HCT116 (cell line): ENCODE results near the gene TMCC1. TPM values are rescaled to one million over a fixed set of nuclear protein-coding genes. Genes with fewer than 3 reads are reported as not detected.

ENCODE experiments used
- ATAC-seq: fragments of 200-7000 bp; cut with Tn5 transposase; 2 replicates; pipeline ENCODE4 v1.9.1; 2020; ENCODE audit warnings: mild to moderate bottlenecking, moderate library complexity
- BruUV-seq: library from RNA; stranded (reverse); fragments of 400-500 nt; replicated peaks from 2 replicates; lab custom pipeline; 2021; lab: Mats Ljungman, UMichigan
- CTCF ChIA-PET: fragments of 300-600 bp; sonication (Branson Sonifier 250); formaldehyde crosslinking; loops from one replicate; lab custom pipeline; 2021; ENCODE audit warnings: antibody characterized with exemption; lab: Charles Lee
- POLR2A ChIA-PET: fragments of 300-600, 350-600 bp; sonication (Branson Sonifier 250); formaldehyde crosslinking; loops from one replicate; lab custom pipeline; 2021; ENCODE audit warnings: antibody characterized with exemption; lab: Charles Lee
- RAD21 ChIA-PET, 2 experiments: fragments of 300-600 bp; sonication (Branson Sonifier 250); formaldehyde crosslinking; loops; one replicate each; lab custom pipeline; 2023; ENCODE audit warnings: low total read pairs in 2 of 2; ENCODE audit not compliant: uncharacterized antibody in 2 of 2, unreplicated experiment in 2 of 2, low non-redundant PET in 1 of 2; lab: Charles Lee
- DNase-seq: peaks from one replicate; pipeline ENCODE4 v3.0.0-alpha.2; 2010; ENCODE audit warnings: low read depth, low spot score
- H2AFZ ChIP-seq: fragments of 200-600 bp; shearing (Covaris generic), sonication (generic); 2 replicates; pipeline ENCODE4 v1.6.1; 2017; ENCODE audit warnings: low read depth, mixed run types, mixed read lengths, antibody characterized with exemption, low read length; ENCODE audit not compliant: poor library complexity, severe bottlenecking
- H3K27ac ChIP-seq: 2 replicates; pipeline ENCODE4 v1.5.1; 2012; ENCODE audit warnings: low read depth, low read length
- H3K27me3 ChIP-seq: fragments of 200-600 bp; sonication (generic); 2 replicates; pipeline ENCODE4 v1.6.1; 2016; ENCODE audit warnings: mixed run types, low read length, mixed read lengths; ENCODE audit not compliant: insufficient read depth
- H3K36me3 ChIP-seq, 2 experiments: fragments of 200-500 bp in 1 of 2; fragments of 200-600 bp in 1 of 2; sonication (Bioruptor generic) in 1 of 2; sonication (generic) in 1 of 2; 2 replicates each; pipeline versions ENCODE4 v1.5.1 to v1.6.1; 2014 to 2016; ENCODE audit warnings: low read length in 2 of 2, inconsistent platforms in 1 of 2, mixed read lengths in 1 of 2, mixed run types in 1 of 2; ENCODE audit not compliant: insufficient read depth in 2 of 2, control insufficient read depth in 1 of 2
- H3K4me1 ChIP-seq, 2 experiments: fragments of 200-600 bp in 1 of 2; sonication (generic) in 1 of 2; 2 replicates each; pipeline versions ENCODE4 v1.5.1 to v1.6.1; 2012 to 2017; ENCODE audit warnings: low read length in 2 of 2, inconsistent platforms in 1 of 2, mild to moderate bottlenecking in 1 of 2, mixed read lengths in 1 of 2, mixed run types in 1 of 2, moderate library complexity in 1 of 2; ENCODE audit not compliant: insufficient read depth in 2 of 2, control insufficient read depth in 1 of 2
- H3K4me2 ChIP-seq: fragments of 200-600 bp; sonication (generic); 2 replicates; pipeline ENCODE4 v1.6.1; 2017; ENCODE audit warnings: mixed run types, low read length, mixed read lengths
- H3K4me3 ChIP-seq, 2 experiments: fragments of 200-600 bp in 1 of 2; sonication (generic) in 1 of 2; replicated peaks in 1 of 2; 2 replicates each; pipeline ENCODE4 v1.5.1; 2011 to 2016; ENCODE audit warnings: low read length in 2 of 2, control low read depth in 1 of 2, low read depth in 1 of 2, mild to moderate bottlenecking in 1 of 2, mixed read lengths in 1 of 2, mixed run types in 1 of 2
- H3K79me2 ChIP-seq: fragments of 200-600 bp; sonication (generic); 2 replicates; pipeline ENCODE4 v1.6.1; 2017; ENCODE audit warnings: mild to moderate bottlenecking, mixed run types, low read length, moderate library complexity, mixed read lengths; ENCODE audit not compliant: insufficient read depth
- H3K9ac ChIP-seq: fragments of 200-600 bp; sonication (generic); 2 replicates; pipeline ENCODE4 v1.6.1; 2016; ENCODE audit warnings: low read length, mixed read lengths
- H3K9me2 ChIP-seq: fragments of 200-600 bp; sonication (generic), shearing (Covaris generic); 2 replicates; pipeline ENCODE4 v1.6.1; 2017; ENCODE audit warnings: mixed run types, mild to moderate bottlenecking, moderate library complexity; ENCODE audit not compliant: insufficient read depth
- H3K9me3 ChIP-seq, 2 experiments: fragments of 200-500 bp in 1 of 2; fragments of 200-600 bp in 1 of 2; sonication (Bioruptor generic) in 1 of 2; sonication (generic) in 1 of 2; 2 replicates each; pipeline ENCODE4 v1.6.1; 2014 to 2017; ENCODE audit warnings: low read length in 2 of 2, mixed read lengths in 2 of 2, inconsistent platforms in 1 of 2, low read depth in 1 of 2, mild to moderate bottlenecking in 1 of 2, mixed run types in 1 of 2, moderate library complexity in 1 of 2; ENCODE audit not compliant: control insufficient read depth in 1 of 2, insufficient read depth in 1 of 2
- H4K20me1 ChIP-seq: fragments of 200-600 bp; sonication (generic), shearing (Covaris generic); 2 replicates; pipeline ENCODE4 v1.6.1; 2017; ENCODE audit warnings: mixed run types, mild to moderate bottlenecking, moderate library complexity; ENCODE audit not compliant: insufficient read depth
- ATF3 ChIP-seq: IDR thresholded peaks from 2 replicates; pipeline ENCODE4 v1.6.1; 2012
- CEBPB ChIP-seq: IDR thresholded peaks from 2 replicates; pipeline ENCODE4 v1.6.1; 2012; ENCODE audit warnings: low read depth
- CTCF ChIP-seq, 3 experiments: fragments of 200-600 bp in 1 of 3; sonication (generic) in 1 of 3; IDR thresholded peaks in 2 of 3; conservative IDR thresholded peaks in 1 of 3; 2 replicates each; pipeline ENCODE4 v1.5.1; 2012 to 2017; ENCODE audit warnings: low read depth in 2 of 3, low read length in 2 of 3, antibody characterized with exemption in 1 of 3, borderline replicate concordance in 1 of 3, control low read depth in 1 of 3, mild to moderate bottlenecking in 1 of 3, mixed read lengths in 1 of 3, mixed run types in 1 of 3, moderate library complexity in 1 of 3; ENCODE audit not compliant: insufficient read depth in 1 of 3
- EGR1 ChIP-seq: IDR thresholded peaks from 2 replicates; pipeline ENCODE4 v1.6.1; 2012; ENCODE audit warnings: low read depth
- JUND ChIP-seq: IDR thresholded peaks from 2 replicates; pipeline ENCODE4 v1.6.1; 2012
- MAX ChIP-seq: IDR thresholded peaks from 2 replicates; pipeline ENCODE4 v1.6.1; 2012
- POLR2AphosphoS5 ChIP-seq: IDR thresholded peaks from 2 replicates; pipeline ENCODE4 v1.6.1; 2011; ENCODE audit warnings: mild to moderate bottlenecking, low read depth, low read length, moderate library complexity
- RAD21 ChIP-seq: IDR thresholded peaks from 2 replicates; pipeline ENCODE4 v1.6.1; 2012; ENCODE audit warnings: low read depth, mild to moderate bottlenecking
- YY1 ChIP-seq: IDR thresholded peaks from 2 replicates; pipeline ENCODE4 v1.6.1; 2011; ENCODE audit warnings: low read length, low read depth, moderate library complexity, mild to moderate bottlenecking; ENCODE audit not compliant: insufficient replicate concordance; ENCODE audit errors: extremely low read depth
- ZBTB33 ChIP-seq: IDR thresholded peaks from 2 replicates; pipeline ENCODE4 v1.6.1; 2011; ENCODE audit warnings: mild to moderate bottlenecking, low read length, moderate library complexity; ENCODE audit not compliant: insufficient replicate concordance; ENCODE audit errors: extremely low read depth
- ZFX ChIP-seq: fragments of 450-650 bp; IDR thresholded peaks from 2 replicates; pipeline ENCODE4 v1.6.1; 2017
- intact Hi-C: fragments of 100-400 bp; cut with micrococcal nuclease; formaldehyde crosslinking; loops from 2 replicates; pipeline ENCODE4 v1.10.0; 2022
- total RNA-seq: library from RNA; stranded (reverse); gene quantifications from one replicate; pipeline ENCODE4 v1.2.1, GENCODE V29; 2021; ENCODE audit not compliant: unreplicated experiment

Gene TMCC1
- total RNA-seq, 1 experiment from 2014 or later: 32.5 TPM

- H4K20me1 ChIP-seq: no peaks in the 10 kb centered on the region
- ATAC-seq (no peak), DNase-seq (no peak)
- TF ChIP-seq ATF3 (no peak), JUND (no peak), EGR1 (no peak), RAD21 (no peak)
- H3K4me2 ChIP-seq: no peak overlapping the region
- CTCF ChIA-PET: no interaction called here
- POLR2A ChIA-PET: no interaction called here
- H3K9me2 ChIP-seq: no peaks in the 10 kb centered on the region
- no TSS peak for BruUV-seq
- H3K79me2 ChIP-seq: no peaks in the 10 kb centered on the region; the same call in 1 of the 2 replicates
- H2AFZ ChIP-seq: no peak overlapping the region
- H3K4me3 ChIP-seq: no peak overlapping the region
- H3K36me3 ChIP-seq: no peaks in the 10 kb centered on the region
- intact Hi-C loops: no loop called here
- no peaks in the 10 kb centered on the region for H3K27me3 ChIP-seq
- H3K4me1 ChIP-seq: no peaks in the 10 kb centered on the region
- RAD21 ChIA-PET: no interaction called here
- H3K27ac ChIP-seq: no peak overlapping the region
- no peak overlapping the region for H3K9ac ChIP-seq
- H3K9me3 ChIP-seq: no peaks in the 10 kb centered on the region
Measured at GRCh38 chr3:129758785-129759320, 134.7 kb downstream of the TMCC1 start.

GRCh38 chr3:129758306-129758705 lies 135.2 kb downstream of the TMCC1 start:
- Histone ChIP-seq H3K9ac (no peak overlapping the region), H4K20me1 (no peaks in the 10 kb centered on the region), H3K27me3 (no peaks in the 10 kb centered on the region), H2AFZ (no peak overlapping the region), H3K27ac (no peak overlapping the region), H3K4me2 (no peak overlapping the region), H3K9me2 (no peaks in the 10 kb centered on the region), H3K79me2 (no peaks in the 10 kb centered on the region), H3K4me1 (no peaks in the 10 kb centered on the region), H3K9me3 (no peaks in the 10 kb centered on the region), H3K4me3 (no peak overlapping the region), H3K36me3 (no peaks in the 10 kb centered on the region)
- ChIA-PET CTCF (no interaction called here), RAD21 (no interaction called here), POLR2A (no interaction called here)
- TF ChIP-seq ZBTB33: no peak
- no peak for TF ChIP-seq POLR2AphosphoS5
- no peak for TF ChIP-seq EGR1
- no peak for TF ChIP-seq CEBPB
- no peak for TF ChIP-seq CTCF (IDR thresholded peaks at IDR 0.05 in 2 of 3, conservative IDR thresholded peaks at IDR 0.05 in 1 of 3; ENCODE audit: borderline replicate concordance in 1 of 3, insufficient read depth in 1 of 3, low read depth in 2 of 3, low read length in 2 of 3)
- TF ChIP-seq ZFX: no peak
- TF ChIP-seq YY1: no peak
- no peak for TF ChIP-seq MAX
- BruUV-seq: no TSS peak
- DNase-seq (no peak), ATAC-seq (no peak)
- intact Hi-C loops: no loop called here
